HCT116 (cell line): ENCODE measurements around the gene HORMAD2. TPM values are rescaled to one million over a fixed set of nuclear protein-coding genes. Genes with fewer than 3 reads are reported as not detected.

Experiments
- ATAC-seq: fragments of 200-7000 bp; cut with Tn5 transposase; 2 replicates; pipeline ENCODE4 v1.9.1; 2020; ENCODE audit warnings: mild to moderate bottlenecking, moderate library complexity
- BruUV-seq: library from RNA; stranded (reverse); fragments of 400-500 nt; replicated peaks from 2 replicates; lab custom pipeline; 2021; lab: Mats Ljungman, UMichigan
- CTCF ChIA-PET: fragments of 300-600 bp; sonication (Branson Sonifier 250); formaldehyde crosslinking; loops from one replicate; lab custom pipeline; 2021; ENCODE audit warnings: antibody characterized with exemption; lab: Charles Lee
- POLR2A ChIA-PET: fragments of 300-600, 350-600 bp; sonication (Branson Sonifier 250); formaldehyde crosslinking; loops from one replicate; lab custom pipeline; 2021; ENCODE audit warnings: antibody characterized with exemption; lab: Charles Lee
- RAD21 ChIA-PET, 2 experiments: fragments of 300-600 bp; sonication (Branson Sonifier 250); formaldehyde crosslinking; loops; one replicate each; lab custom pipeline; 2023; ENCODE audit warnings: low total read pairs in 2 of 2; ENCODE audit not compliant: uncharacterized antibody in 2 of 2, unreplicated experiment in 2 of 2, low non-redundant PET in 1 of 2; lab: Charles Lee
- DNase-seq: peaks from one replicate; pipeline ENCODE4 v3.0.0-alpha.2; 2010; ENCODE audit warnings: low read depth, low spot score
- H2AFZ ChIP-seq: fragments of 200-600 bp; shearing (Covaris generic), sonication (generic); 2 replicates; pipeline ENCODE4 v1.6.1; 2017; ENCODE audit warnings: low read depth, mixed run types, mixed read lengths, antibody characterized with exemption, low read length; ENCODE audit not compliant: poor library complexity, severe bottlenecking
- H3K27ac ChIP-seq: 2 replicates; pipeline ENCODE4 v1.5.1; 2012; ENCODE audit warnings: low read depth, low read length
- H3K27me3 ChIP-seq: fragments of 200-600 bp; sonication (generic); 2 replicates; pipeline ENCODE4 v1.6.1; 2016; ENCODE audit warnings: mixed run types, low read length, mixed read lengths; ENCODE audit not compliant: insufficient read depth
- H3K36me3 ChIP-seq, 2 experiments: fragments of 200-500 bp in 1 of 2; fragments of 200-600 bp in 1 of 2; sonication (Bioruptor generic) in 1 of 2; sonication (generic) in 1 of 2; 2 replicates each; pipeline versions ENCODE4 v1.5.1 to v1.6.1; 2014 to 2016; ENCODE audit warnings: low read length in 2 of 2, inconsistent platforms in 1 of 2, mixed read lengths in 1 of 2, mixed run types in 1 of 2; ENCODE audit not compliant: insufficient read depth in 2 of 2, control insufficient read depth in 1 of 2
- H3K4me1 ChIP-seq, 2 experiments: fragments of 200-600 bp in 1 of 2; sonication (generic) in 1 of 2; 2 replicates each; pipeline versions ENCODE4 v1.5.1 to v1.6.1; 2012 to 2017; ENCODE audit warnings: low read length in 2 of 2, inconsistent platforms in 1 of 2, mild to moderate bottlenecking in 1 of 2, mixed read lengths in 1 of 2, mixed run types in 1 of 2, moderate library complexity in 1 of 2; ENCODE audit not compliant: insufficient read depth in 2 of 2, control insufficient read depth in 1 of 2
- H3K4me2 ChIP-seq: fragments of 200-600 bp; sonication (generic); 2 replicates; pipeline ENCODE4 v1.6.1; 2017; ENCODE audit warnings: mixed run types, low read length, mixed read lengths
- H3K4me3 ChIP-seq, 2 experiments: fragments of 200-600 bp in 1 of 2; sonication (generic) in 1 of 2; replicated peaks in 1 of 2; 2 replicates each; pipeline ENCODE4 v1.5.1; 2011 to 2016; ENCODE audit warnings: low read length in 2 of 2, control low read depth in 1 of 2, low read depth in 1 of 2, mild to moderate bottlenecking in 1 of 2, mixed read lengths in 1 of 2, mixed run types in 1 of 2
- H3K79me2 ChIP-seq: fragments of 200-600 bp; sonication (generic); 2 replicates; pipeline ENCODE4 v1.6.1; 2017; ENCODE audit warnings: mild to moderate bottlenecking, mixed run types, low read length, moderate library complexity, mixed read lengths; ENCODE audit not compliant: insufficient read depth
- H3K9ac ChIP-seq: fragments of 200-600 bp; sonication (generic); 2 replicates; pipeline ENCODE4 v1.6.1; 2016; ENCODE audit warnings: low read length, mixed read lengths
- H3K9me2 ChIP-seq: fragments of 200-600 bp; sonication (generic), shearing (Covaris generic); 2 replicates; pipeline ENCODE4 v1.6.1; 2017; ENCODE audit warnings: mixed run types, mild to moderate bottlenecking, moderate library complexity; ENCODE audit not compliant: insufficient read depth
- H3K9me3 ChIP-seq, 2 experiments: fragments of 200-500 bp in 1 of 2; fragments of 200-600 bp in 1 of 2; sonication (Bioruptor generic) in 1 of 2; sonication (generic) in 1 of 2; 2 replicates each; pipeline ENCODE4 v1.6.1; 2014 to 2017; ENCODE audit warnings: low read length in 2 of 2, mixed read lengths in 2 of 2, inconsistent platforms in 1 of 2, low read depth in 1 of 2, mild to moderate bottlenecking in 1 of 2, mixed run types in 1 of 2, moderate library complexity in 1 of 2; ENCODE audit not compliant: control insufficient read depth in 1 of 2, insufficient read depth in 1 of 2
- H4K20me1 ChIP-seq: fragments of 200-600 bp; sonication (generic), shearing (Covaris generic); 2 replicates; pipeline ENCODE4 v1.6.1; 2017; ENCODE audit warnings: mixed run types, mild to moderate bottlenecking, moderate library complexity; ENCODE audit not compliant: insufficient read depth
- ATF3 ChIP-seq: IDR thresholded peaks from 2 replicates; pipeline ENCODE4 v1.6.1; 2012
- EGR1 ChIP-seq: IDR thresholded peaks from 2 replicates; pipeline ENCODE4 v1.6.1; 2012; ENCODE audit warnings: low read depth
- ELF1 ChIP-seq: IDR thresholded peaks from 2 replicates; pipeline ENCODE4 v1.6.1; 2012; ENCODE audit warnings: low read depth, borderline replicate concordance
- EZH2 ChIP-seq: fragments of 200-600 bp; sonication (generic); IDR thresholded peaks from 2 replicates; pipeline ENCODE4 v1.6.1; 2017; ENCODE audit warnings: antibody characterized with exemption, mixed run types
- EZH2phosphoT487 ChIP-seq: fragments of 200-600 bp; IDR thresholded peaks from 2 replicates; pipeline ENCODE4 v1.6.1; 2018; ENCODE audit warnings: antibody characterized with exemption, borderline replicate concordance
- SRF ChIP-seq: IDR thresholded peaks from 2 replicates; pipeline ENCODE4 v1.6.1; 2012; ENCODE audit warnings: low read depth
- TCF7L2 ChIP-seq: IDR thresholded peaks from 2 replicates; pipeline ENCODE4 v1.7.0; 2011; ENCODE audit warnings: borderline replicate concordance, inconsistent platforms; ENCODE audit not compliant: insufficient read depth, insufficient read length; ENCODE audit errors: extremely low read depth
- ZFX ChIP-seq: fragments of 450-650 bp; IDR thresholded peaks from 2 replicates; pipeline ENCODE4 v1.6.1; 2017
- intact Hi-C: fragments of 100-400 bp; cut with micrococcal nuclease; formaldehyde crosslinking; loops from 2 replicates; pipeline ENCODE4 v1.10.0; 2022
- total RNA-seq: library from RNA; stranded (reverse); gene quantifications from one replicate; pipeline ENCODE4 v1.2.1, GENCODE V29; 2021; ENCODE audit not compliant: unreplicated experiment
- TF ChIP-seq, protein P1 (sequence below), 3 experiments: fragments of 200-600 bp in 1 of 3; sonication (generic) in 1 of 3; IDR thresholded peaks in 2 of 3; conservative IDR thresholded peaks in 1 of 3; 2 replicates each; pipeline ENCODE4 v1.5.1; 2012 to 2017; ENCODE audit warnings: low read depth in 2 of 3, low read length in 2 of 3, antibody characterized with exemption in 1 of 3, borderline replicate concordance in 1 of 3, control low read depth in 1 of 3, mild to moderate bottlenecking in 1 of 3, mixed read lengths in 1 of 3, mixed run types in 1 of 3, moderate library complexity in 1 of 3; ENCODE audit not compliant: insufficient read depth in 1 of 3

The HORMAD2 gene
- total RNA-seq, 1 experiment from 2014 or later: not detected

- ChIA-PET CTCF (no interaction called here), POLR2A (no interaction called here), RAD21 (no interaction called here)
- Histone ChIP-seq H3K27me3 (no peaks in the 10 kb centered on the region), H3K9me2 (no peaks in the 10 kb centered on the region), H3K36me3 (no peaks in the 10 kb centered on the region), H3K79me2 (no peaks in the 10 kb centered on the region), H4K20me1 (no peaks in the 10 kb centered on the region), H2AFZ (peak overlapping the region; percentile 50), H3K9me3 (no peaks in the 10 kb centered on the region), H3K4me1 (peaks cover 0 to 24% of the 10 kb centered on the region in 2 experiments; a peak in 1 of 4 replicates), H3K4me3 (no peak overlapping the region), H3K9ac (no peak overlapping the region), H3K27ac (no peak overlapping the region), H3K4me2 (no peak overlapping the region)
- intact Hi-C loops: no loop called here
- no TSS peak for BruUV-seq
- ATAC-seq (no peak), DNase-seq (no peak)
- TF ChIP-seq ATF3: no peak
- TF ChIP-seq, protein P1, sequence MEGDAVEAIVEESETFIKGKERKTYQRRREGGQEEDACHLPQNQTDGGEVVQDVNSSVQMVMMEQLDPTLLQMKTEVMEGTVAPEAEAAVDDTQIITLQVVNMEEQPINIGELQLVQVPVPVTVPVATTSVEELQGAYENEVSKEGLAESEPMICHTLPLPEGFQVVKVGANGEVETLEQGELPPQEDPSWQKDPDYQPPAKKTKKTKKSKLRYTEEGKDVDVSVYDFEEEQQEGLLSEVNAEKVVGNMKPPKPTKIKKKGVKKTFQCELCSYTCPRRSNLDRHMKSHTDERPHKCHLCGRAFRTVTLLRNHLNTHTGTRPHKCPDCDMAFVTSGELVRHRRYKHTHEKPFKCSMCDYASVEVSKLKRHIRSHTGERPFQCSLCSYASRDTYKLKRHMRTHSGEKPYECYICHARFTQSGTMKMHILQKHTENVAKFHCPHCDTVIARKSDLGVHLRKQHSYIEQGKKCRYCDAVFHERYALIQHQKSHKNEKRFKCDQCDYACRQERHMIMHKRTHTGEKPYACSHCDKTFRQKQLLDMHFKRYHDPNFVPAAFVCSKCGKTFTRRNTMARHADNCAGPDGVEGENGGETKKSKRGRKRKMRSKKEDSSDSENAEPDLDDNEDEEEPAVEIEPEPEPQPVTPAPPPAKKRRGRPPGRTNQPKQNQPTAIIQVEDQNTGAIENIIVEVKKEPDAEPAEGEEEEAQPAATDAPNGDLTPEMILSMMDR (IDR thresholded peaks at IDR 0.05 in 2 of 3, conservative IDR thresholded peaks at IDR 0.05 in 1 of 3; ENCODE audit: borderline replicate concordance in 1 of 3, insufficient read depth in 1 of 3, low read depth in 2 of 3, low read length in 2 of 3): no peak
- TF ChIP-seq TCF7L2: no peak
- TF ChIP-seq ELF1: no peak
- TF ChIP-seq EZH2: no peak
- TF ChIP-seq EGR1: no peak
- no peak for TF ChIP-seq ZFX
- TF ChIP-seq EZH2phosphoT487: no peak
- TF ChIP-seq SRF: no peak
Observed at GRCh38 chr22:30187094-30187493, 106.8 kb downstream of the HORMAD2 start.
